SK-N-DZ (cell line): ENCODE results near the gene CS. TPM values are rescaled to one million over a fixed set of nuclear protein-coding genes. Genes with fewer than 3 reads are reported as not detected.
"Not testable (repeated sequence)": the region's sequence is repeated elsewhere in the genome, so short reads cannot be mapped to it uniquely, and the experiment has no call there.

Source experiments
- DNase-seq: peaks from one replicate; pipeline ENCODE4 v3.0.0-alpha.2; 2015; ENCODE audit warnings: low spot score
- polyA plus RNA-seq, 2 experiments: library from polyadenylated mRNA; depleted of rRNA; stranded (reverse); fragments of >200 nt; gene quantifications; 2 replicates each; pipeline ENCODE4 v1.2.3, GENCODE V29; 2014

The CS gene
- polyA plus RNA-seq (2014; cell fraction: cytosol; rRNA removed): 224 and 227 TPM in 2 replicates
- 133 and 190 TPM in 2 replicates for polyA plus RNA-seq (2014; cell fraction: nucleus; rRNA removed)

GRCh38 chr12:56299853-56300643, at the start of gene CS:
TSS of gene CS (minus strand) at chr12:56300330. CDS start at chr12:56300201, 129 bp downstream.
- peak; percentile 99 for DNase-seq

- DNase-seq: no peak
These were observed 48.6 kb upstream of the CS start for GRCh38 chr12:56348776-56349175.

- DNase-seq: not testable (repeated sequence)
These were observed 47.1 kb upstream of the CS start for GRCh38 chr12:56347255-56347654.

GRCh38 chr12:56346675-56347074, 46.5 kb upstream of the CS start:
- no peak for DNase-seq

- not testable (repeated sequence) for DNase-seq
These were observed 42.2 kb upstream of the CS start for GRCh38 chr12:56342290-56342689.

GRCh38 chr12:56341616-56342015, 41.5 kb upstream of the CS start:
- DNase-seq: no peak

- no peak for DNase-seq
These were observed 39.0 kb upstream of the CS start for GRCh38 chr12:56339158-56339422.

- DNase-seq: no peak
These were observed 38.4 kb upstream of the CS start, which contains the start of gene IL23A for GRCh38 chr12:56338308-56339157. TSS of gene IL23A (plus strand) at chr12:56338884. CDS start at chr12:56339045, 161 bp downstream.

- DNase-seq: no peak
These were observed 37.7 kb upstream of the CS start for GRCh38 chr12:56337753-56338251.

GRCh38 chr12:56336361-56337167, 36.4 kb upstream of the CS start:
- no peak for DNase-seq

- DNase-seq: not testable (repeated sequence)
These were observed 35.4 kb upstream of the CS start for GRCh38 chr12:56335527-56335926.

GRCh38 chr12:56334490-56334793, 34.3 kb upstream of the CS start:
- DNase-seq: no peak

- DNase-seq: peak; percentile 98
These were observed 33.8 kb upstream of the CS start, which contains the start of gene PAN2 for GRCh38 chr12:56333679-56334489. TSS of gene PAN2 (minus strand) at chr12:56334000. CDS start at chr12:56333094, 906 bp downstream.

- no peak for DNase-seq
These were observed 33.1 kb upstream of the CS start for GRCh38 chr12:56333197-56333678.

GRCh38 chr12:56332512-56333196, 32.5 kb upstream of the CS start:
- DNase-seq: no peak

GRCh38 chr12:56330936-56331490, 30.9 kb upstream of the CS start:
- DNase-seq: no peak

- DNase-seq: no peak
These were observed 26.4 kb upstream of the CS start for GRCh38 chr12:56326533-56326932.

- DNase-seq: no peak
These were observed 26.0 kb upstream of the CS start for GRCh38 chr12:56326126-56326525.

GRCh38 chr12:56324206-56324605, 24.1 kb upstream of the CS start:
- no peak for DNase-seq

GRCh38 chr12:56321610-56322009, 21.5 kb upstream of the CS start:
- not testable (repeated sequence) for DNase-seq
